ENCODE data around the gene CIPC. TPM values are rescaled to one million over a fixed set of nuclear protein-coding genes. Genes with fewer than 3 reads are reported as not detected.

CIPC gene
- total and polyA plus RNA-seq, 2 of the 13 experiments (the other 11 are each of a cell fraction or from before 2014, with no cell fraction given) = 7.6 to 13.9 TPM

- TF ChIP-seq, protein P1, sequence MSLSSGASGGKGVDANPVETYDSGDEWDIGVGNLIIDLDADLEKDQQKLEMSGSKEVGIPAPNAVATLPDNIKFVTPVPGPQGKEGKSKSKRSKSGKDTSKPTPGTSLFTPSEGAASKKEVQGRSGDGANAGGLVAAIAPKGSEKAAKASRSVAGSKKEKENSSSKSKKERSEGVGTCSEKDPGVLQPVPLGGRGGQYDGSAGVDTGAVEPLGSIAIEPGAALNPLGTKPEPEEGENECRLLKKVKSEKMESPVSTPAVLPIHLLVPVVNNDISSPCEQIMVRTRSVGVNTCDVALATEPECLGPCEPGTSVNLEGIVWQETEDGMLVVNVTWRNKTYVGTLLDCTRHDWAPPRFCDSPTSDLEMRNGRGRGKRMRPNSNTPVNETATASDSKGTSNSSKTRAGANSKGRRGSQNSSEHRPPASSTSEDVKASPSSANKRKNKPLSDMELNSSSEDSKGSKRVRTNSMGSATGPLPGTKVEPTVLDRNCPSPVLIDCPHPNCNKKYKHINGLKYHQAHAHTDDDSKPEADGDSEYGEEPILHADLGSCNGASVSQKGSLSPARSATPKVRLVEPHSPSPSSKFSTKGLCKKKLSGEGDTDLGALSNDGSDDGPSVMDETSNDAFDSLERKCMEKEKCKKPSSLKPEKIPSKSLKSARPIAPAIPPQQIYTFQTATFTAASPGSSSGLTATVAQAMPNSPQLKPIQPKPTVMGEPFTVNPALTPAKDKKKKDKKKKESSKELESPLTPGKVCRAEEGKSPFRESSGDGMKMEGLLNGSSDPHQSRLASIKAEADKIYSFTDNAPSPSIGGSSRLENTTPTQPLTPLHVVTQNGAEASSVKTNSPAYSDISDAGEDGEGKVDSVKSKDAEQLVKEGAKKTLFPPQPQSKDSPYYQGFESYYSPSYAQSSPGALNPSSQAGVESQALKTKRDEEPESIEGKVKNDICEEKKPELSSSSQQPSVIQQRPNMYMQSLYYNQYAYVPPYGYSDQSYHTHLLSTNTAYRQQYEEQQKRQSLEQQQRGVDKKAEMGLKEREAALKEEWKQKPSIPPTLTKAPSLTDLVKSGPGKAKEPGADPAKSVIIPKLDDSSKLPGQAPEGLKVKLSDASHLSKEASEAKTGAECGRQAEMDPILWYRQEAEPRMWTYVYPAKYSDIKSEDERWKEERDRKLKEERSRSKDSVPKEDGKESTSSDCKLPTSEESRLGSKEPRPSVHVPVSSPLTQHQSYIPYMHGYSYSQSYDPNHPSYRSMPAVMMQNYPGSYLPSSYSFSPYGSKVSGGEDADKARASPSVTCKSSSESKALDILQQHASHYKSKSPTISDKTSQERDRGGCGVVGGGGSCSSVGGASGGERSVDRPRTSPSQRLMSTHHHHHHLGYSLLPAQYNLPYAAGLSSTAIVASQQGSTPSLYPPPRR (CRISPR knock-in tag; IDR thresholded peaks at IDR 0.05; ENCODE audit: borderline replicate concordance) = no peak
- TF ChIP-seq BRCA1 (CRISPR knock-in tag; IDR thresholded peaks at IDR 0.05) (no peak), SMAD1 (CRISPR knock-in tag; IDR thresholded peaks at IDR 0.05; ENCODE audit: borderline replicate concordance, low read depth) (no peak), ZNF292 (CRISPR knock-in tag; IDR thresholded peaks at IDR 0.05; ENCODE audit: borderline replicate concordance, low read depth) (no peak), MED13 (CRISPR knock-in tag; IDR thresholded peaks at IDR 0.05) (0 out of 2 replicates have a peak, but pooled peaks have one; percentile 9), GATAD1 (CRISPR knock-in tag; IDR thresholded peaks at IDR 0.05) (no peak), ZNF367 (CRISPR knock-in tag; IDR thresholded peaks at IDR 0.05; ENCODE audit: borderline replicate concordance) (no peak), ZNF224 (CRISPR knock-in tag; IDR thresholded peaks at IDR 0.05) (no peak), ZNF572 (CRISPR knock-in tag; IDR thresholded peaks at IDR 0.05) (peak; percentile 89; the same call in 1 of the 2 replicates), ZNF317 (CRISPR knock-in tag; IDR thresholded peaks at IDR 0.05) (no peak), BHLHE40 (IDR thresholded peaks at IDR 0.05; ENCODE audit: low read length) (no peak), TOE1 (CRISPR knock-in tag; IDR thresholded peaks at IDR 0.05) (no peak), GABPB1 (CRISPR knock-in tag; IDR thresholded peaks at IDR 0.05) (0 out of 2 replicates have a peak, but pooled peaks have one; percentile 35), ZNF33B (CRISPR knock-in tag; IDR thresholded peaks at IDR 0.05) (no peak), NBN (conservative IDR thresholded peaks at IDR 0.05) (no peak), HMG20B (CRISPR knock-in tag; conservative IDR thresholded peaks at IDR 0.05) (no peak)
- TF ChIP-seq, protein P2, sequence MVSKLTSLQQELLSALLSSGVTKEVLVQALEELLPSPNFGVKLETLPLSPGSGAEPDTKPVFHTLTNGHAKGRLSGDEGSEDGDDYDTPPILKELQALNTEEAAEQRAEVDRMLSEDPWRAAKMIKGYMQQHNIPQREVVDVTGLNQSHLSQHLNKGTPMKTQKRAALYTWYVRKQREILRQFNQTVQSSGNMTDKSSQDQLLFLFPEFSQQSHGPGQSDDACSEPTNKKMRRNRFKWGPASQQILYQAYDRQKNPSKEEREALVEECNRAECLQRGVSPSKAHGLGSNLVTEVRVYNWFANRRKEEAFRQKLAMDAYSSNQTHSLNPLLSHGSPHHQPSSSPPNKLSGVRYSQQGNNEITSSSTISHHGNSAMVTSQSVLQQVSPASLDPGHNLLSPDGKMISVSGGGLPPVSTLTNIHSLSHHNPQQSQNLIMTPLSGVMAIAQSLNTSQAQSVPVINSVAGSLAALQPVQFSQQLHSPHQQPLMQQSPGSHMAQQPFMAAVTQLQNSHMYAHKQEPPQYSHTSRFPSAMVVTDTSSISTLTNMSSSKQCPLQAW (CRISPR knock-in tag; IDR thresholded peaks at IDR 0.05) = peak; percentile 46; the same call in 1 of the 2 replicates
- TF ChIP-seq, protein P3, sequence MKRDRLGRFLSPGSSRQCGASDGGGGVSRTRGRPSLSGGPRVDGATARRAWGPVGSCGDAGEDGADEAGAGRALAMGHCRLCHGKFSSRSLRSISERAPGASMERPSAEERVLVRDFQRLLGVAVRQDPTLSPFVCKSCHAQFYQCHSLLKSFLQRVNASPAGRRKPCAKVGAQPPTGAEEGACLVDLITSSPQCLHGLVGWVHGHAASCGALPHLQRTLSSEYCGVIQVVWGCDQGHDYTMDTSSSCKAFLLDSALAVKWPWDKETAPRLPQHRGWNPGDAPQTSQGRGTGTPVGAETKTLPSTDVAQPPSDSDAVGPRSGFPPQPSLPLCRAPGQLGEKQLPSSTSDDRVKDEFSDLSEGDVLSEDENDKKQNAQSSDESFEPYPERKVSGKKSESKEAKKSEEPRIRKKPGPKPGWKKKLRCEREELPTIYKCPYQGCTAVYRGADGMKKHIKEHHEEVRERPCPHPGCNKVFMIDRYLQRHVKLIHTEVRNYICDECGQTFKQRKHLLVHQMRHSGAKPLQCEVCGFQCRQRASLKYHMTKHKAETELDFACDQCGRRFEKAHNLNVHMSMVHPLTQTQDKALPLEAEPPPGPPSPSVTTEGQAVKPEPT (CRISPR knock-in tag; IDR thresholded peaks at IDR 0.05; ENCODE audit: low read depth) = no peak
These were observed 44.8 kb upstream of the CIPC start (continued) for GRCh38 chr14:77053046-77053841.
